MM.1S (cell line): ENCODE results near the gene USPL1.

Experiments used
- DNase-seq: peaks from one replicate; pipeline ENCODE4 v3.0.0-alpha.2; 2015
- H2AFZ ChIP-seq: fragments of 300-600 bp; sonication (generic); 2 replicates; pipeline ENCODE4 v1.6.0; 2016; ENCODE audit warnings: antibody characterized with exemption, low read length
- H3F3A ChIP-seq: fragments of 300-600 bp; sonication (generic); 2 replicates; pipeline ENCODE4 v1.6.1; 2016; ENCODE audit warnings: mild to moderate bottlenecking, antibody characterized with exemption, low read length, moderate library complexity, mixed read lengths; ENCODE audit not compliant: insufficient read depth
- H3K27ac ChIP-seq: fragments of 300-600 bp; sonication (generic); 2 replicates; pipeline ENCODE4 v1.5.1; 2016; ENCODE audit warnings: mild to moderate bottlenecking, low read length
- H3K27me3 ChIP-seq: fragments of 300-600 bp; sonication (generic); replicated peaks from 2 replicates; pipeline ENCODE4 v1.6.0; 2016; ENCODE audit warnings: low read length; ENCODE audit not compliant: insufficient read depth
- H3K36me3 ChIP-seq: fragments of 300-600 bp; sonication (generic); replicated peaks from 2 replicates; pipeline ENCODE4 v1.6.1; 2016; ENCODE audit warnings: mild to moderate bottlenecking, low read length, mixed read lengths; ENCODE audit not compliant: insufficient read depth
- H3K4me1 ChIP-seq: fragments of 300-600 bp; sonication (generic); 2 replicates; pipeline ENCODE4 v1.6.1; 2016; ENCODE audit warnings: low read length, mixed read lengths
- H3K4me2 ChIP-seq: fragments of 300-600 bp; sonication (generic); 2 replicates; pipeline ENCODE4 v1.6.0; 2016; ENCODE audit warnings: low read depth, low read length
- H3K4me3 ChIP-seq: fragments of 300-600 bp; sonication (generic); 2 replicates; pipeline ENCODE4 v1.5.1; 2016; ENCODE audit warnings: low read length, mixed read lengths
- H3K79me2 ChIP-seq: fragments of 300-600 bp; sonication (generic); 2 replicates; pipeline ENCODE4 v1.6.1; 2016; ENCODE audit warnings: mixed run types, low read length, mixed read lengths
- H3K9ac ChIP-seq: fragments of 300-600 bp; sonication (generic); 2 replicates; pipeline ENCODE4 v1.6.1; 2016; ENCODE audit warnings: low read length, mixed read lengths
- H3K9me2 ChIP-seq: fragments of 300-600 bp; sonication (generic); replicated peaks from 2 replicates; pipeline ENCODE4 v1.6.1; 2016; ENCODE audit warnings: mild to moderate bottlenecking, low read length, mixed read lengths; ENCODE audit not compliant: insufficient read depth
- H3K9me3 ChIP-seq: fragments of 300-600 bp; sonication (generic); replicated peaks from 2 replicates; pipeline ENCODE4 v1.6.1; 2016; ENCODE audit warnings: mild to moderate bottlenecking, low read length, mixed read lengths; ENCODE audit not compliant: insufficient read depth
- H4K20me1 ChIP-seq: fragments of 300-600 bp; sonication (generic); 2 replicates; pipeline ENCODE4 v1.6.1; 2016; ENCODE audit warnings: mild to moderate bottlenecking, low read length, moderate library complexity, mixed read lengths; ENCODE audit not compliant: insufficient read depth
- EZH2 ChIP-seq: fragments of 300-600 bp; sonication (generic); optimal IDR thresholded peaks from 2 replicates; pipeline ENCODE3; 2017; ENCODE audit warnings: low read depth, mild to moderate bottlenecking, antibody characterized with exemption, low read length, mixed read lengths
- EZH2phosphoT487 ChIP-seq: fragments of 300-600 bp; sonication (generic); IDR thresholded peaks from 2 replicates; pipeline ENCODE4 v1.6.1; 2018; ENCODE audit warnings: antibody characterized with exemption, low read length
- TF ChIP-seq, protein P1 (sequence below): fragments of 300-600 bp; sonication (generic); IDR thresholded peaks from 2 replicates; pipeline ENCODE4 v1.5.1; 2016; ENCODE audit warnings: antibody characterized with exemption, low read length, mixed read lengths

The USPL1 gene

DNA sequence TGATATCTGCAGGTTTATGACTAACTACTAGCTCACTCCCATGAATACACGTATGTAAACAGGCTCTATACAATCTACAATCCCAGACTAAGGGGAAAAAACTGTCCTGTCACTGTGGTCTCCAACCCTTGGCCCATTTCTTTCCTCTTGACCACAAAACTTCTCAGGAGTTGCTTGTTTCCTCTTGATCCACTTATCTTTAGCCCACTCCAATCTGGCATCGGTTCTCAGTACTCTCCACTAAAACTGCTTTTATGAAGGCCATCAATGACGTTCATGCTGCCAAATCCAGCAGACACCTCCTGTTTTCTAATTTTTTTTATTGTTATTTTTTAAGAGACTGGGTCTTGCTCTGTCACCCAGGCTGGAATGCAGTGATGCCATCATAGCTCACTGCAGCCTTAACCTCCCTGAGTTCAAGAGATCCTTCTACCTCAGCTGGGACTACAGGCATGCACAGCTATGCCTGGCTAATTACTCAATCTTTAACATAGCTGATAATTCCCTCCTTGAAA lies 31.9 kb upstream of the USPL1 start:
- H3F3A ChIP-seq: no peaks in the 10 kb centered on the region
- no peak overlapping the region for H3K4me3 ChIP-seq
- H4K20me1 ChIP-seq: no peaks in the 10 kb centered on the region
- H3K4me2 ChIP-seq: no peak overlapping the region
- no peaks in the 10 kb centered on the region for H3K9me2 ChIP-seq
- H3K4me1 ChIP-seq: no peaks in the 10 kb centered on the region
- no peaks in the 10 kb centered on the region for H3K27me3 ChIP-seq
- H3K36me3 ChIP-seq: no peaks in the 10 kb centered on the region
- no peaks in the 10 kb centered on the region for H3K9me3 ChIP-seq
- H3K9ac ChIP-seq: no peak overlapping the region
- no peak for DNase-seq
- no peak overlapping the region for H2AFZ ChIP-seq
- H3K79me2 ChIP-seq: no peaks in the 10 kb centered on the region
- TF ChIP-seq, protein P1, sequence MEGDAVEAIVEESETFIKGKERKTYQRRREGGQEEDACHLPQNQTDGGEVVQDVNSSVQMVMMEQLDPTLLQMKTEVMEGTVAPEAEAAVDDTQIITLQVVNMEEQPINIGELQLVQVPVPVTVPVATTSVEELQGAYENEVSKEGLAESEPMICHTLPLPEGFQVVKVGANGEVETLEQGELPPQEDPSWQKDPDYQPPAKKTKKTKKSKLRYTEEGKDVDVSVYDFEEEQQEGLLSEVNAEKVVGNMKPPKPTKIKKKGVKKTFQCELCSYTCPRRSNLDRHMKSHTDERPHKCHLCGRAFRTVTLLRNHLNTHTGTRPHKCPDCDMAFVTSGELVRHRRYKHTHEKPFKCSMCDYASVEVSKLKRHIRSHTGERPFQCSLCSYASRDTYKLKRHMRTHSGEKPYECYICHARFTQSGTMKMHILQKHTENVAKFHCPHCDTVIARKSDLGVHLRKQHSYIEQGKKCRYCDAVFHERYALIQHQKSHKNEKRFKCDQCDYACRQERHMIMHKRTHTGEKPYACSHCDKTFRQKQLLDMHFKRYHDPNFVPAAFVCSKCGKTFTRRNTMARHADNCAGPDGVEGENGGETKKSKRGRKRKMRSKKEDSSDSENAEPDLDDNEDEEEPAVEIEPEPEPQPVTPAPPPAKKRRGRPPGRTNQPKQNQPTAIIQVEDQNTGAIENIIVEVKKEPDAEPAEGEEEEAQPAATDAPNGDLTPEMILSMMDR: no peak
- TF ChIP-seq EZH2phosphoT487 (no peak), EZH2 (no peak)
- no peak overlapping the region for H3K27ac ChIP-seq

DNA sequence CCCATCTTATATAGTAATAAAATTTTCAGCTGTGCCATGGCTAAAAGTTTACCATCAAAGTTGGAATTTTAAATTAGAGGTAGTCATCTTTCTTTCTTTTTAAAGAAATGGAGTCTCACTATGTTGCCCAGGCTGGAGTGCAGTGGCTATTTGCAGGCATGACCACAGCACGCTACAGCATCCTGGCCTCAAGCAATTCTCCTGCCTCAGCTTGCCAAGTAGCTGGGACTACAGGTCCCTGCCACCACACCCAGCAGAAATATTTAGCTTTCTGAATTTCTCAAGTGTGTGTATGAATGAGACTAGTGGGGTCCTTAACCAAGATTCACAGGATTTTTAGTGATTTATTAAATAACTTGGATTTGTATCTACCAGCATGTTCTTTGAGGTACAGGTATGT lies 30.5 kb upstream of the USPL1 start:
- Histone ChIP-seq H3K27ac (no peak overlapping the region), H3K9me2 (no peaks in the 10 kb centered on the region), H3K27me3 (no peaks in the 10 kb centered on the region), H3K9ac (no peak overlapping the region), H3K4me2 (no peak overlapping the region), H3F3A (no peaks in the 10 kb centered on the region), H4K20me1 (no peaks in the 10 kb centered on the region), H3K9me3 (no peaks in the 10 kb centered on the region), H2AFZ (no peak overlapping the region), H3K4me1 (no peaks in the 10 kb centered on the region), H3K79me2 (no peaks in the 10 kb centered on the region), H3K36me3 (no peaks in the 10 kb centered on the region), H3K4me3 (no peak overlapping the region)
- TF ChIP-seq, protein P1: no peak
- TF ChIP-seq EZH2: no peak
- TF ChIP-seq EZH2phosphoT487: no peak
- DNase-seq: no peak

DNA sequence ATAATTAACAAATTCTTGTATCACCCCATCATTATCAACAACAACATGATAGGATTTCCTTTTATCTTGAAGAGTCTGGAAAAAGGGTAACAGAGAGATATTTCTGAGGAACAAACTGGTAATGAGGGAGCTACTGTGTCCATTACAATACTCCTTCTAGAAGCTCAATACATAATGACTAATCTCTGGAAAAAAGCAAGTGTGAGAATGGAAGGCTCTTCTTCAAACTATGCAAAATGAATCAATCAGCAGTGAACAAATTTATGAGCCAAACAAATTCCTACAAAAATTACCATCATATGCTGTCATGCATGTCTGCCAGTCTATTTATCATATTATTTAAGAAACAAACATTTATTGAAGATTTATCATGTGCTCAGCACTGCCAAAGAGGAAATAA lies 30.0 kb upstream of the USPL1 start:
- H2AFZ ChIP-seq: no peak overlapping the region
- no peaks in the 10 kb centered on the region for H3K4me1 ChIP-seq
- no peak for DNase-seq
- H3K9me2 ChIP-seq: no peaks in the 10 kb centered on the region
- TF ChIP-seq, protein P1: no peak
- TF ChIP-seq EZH2 (no peak), EZH2phosphoT487 (no peak)
- no peak overlapping the region for H3K4me3 ChIP-seq
- H3F3A ChIP-seq: no peaks in the 10 kb centered on the region
- no peaks in the 10 kb centered on the region for H3K79me2 ChIP-seq
- no peak overlapping the region for H3K4me2 ChIP-seq
- no peak overlapping the region for H3K27ac ChIP-seq
- no peaks in the 10 kb centered on the region for H3K9me3 ChIP-seq
- no peaks in the 10 kb centered on the region for H4K20me1 ChIP-seq
- no peaks in the 10 kb centered on the region for H3K36me3 ChIP-seq
- H3K27me3 ChIP-seq: no peaks in the 10 kb centered on the region
- H3K9ac ChIP-seq: no peak overlapping the region
